ENCODE results near the gene ZNF593. TPM values are rescaled to one million over a fixed set of nuclear protein-coding genes. Genes with fewer than 3 reads are reported as not detected.

Gene ZNF593
- total and polyA plus RNA-seq, 10 of the 15 experiments (the other 5 are each of a cell fraction or from before 2014, with no cell fraction given), result 7.7 to 156 (median 51.0) TPM

DNA sequence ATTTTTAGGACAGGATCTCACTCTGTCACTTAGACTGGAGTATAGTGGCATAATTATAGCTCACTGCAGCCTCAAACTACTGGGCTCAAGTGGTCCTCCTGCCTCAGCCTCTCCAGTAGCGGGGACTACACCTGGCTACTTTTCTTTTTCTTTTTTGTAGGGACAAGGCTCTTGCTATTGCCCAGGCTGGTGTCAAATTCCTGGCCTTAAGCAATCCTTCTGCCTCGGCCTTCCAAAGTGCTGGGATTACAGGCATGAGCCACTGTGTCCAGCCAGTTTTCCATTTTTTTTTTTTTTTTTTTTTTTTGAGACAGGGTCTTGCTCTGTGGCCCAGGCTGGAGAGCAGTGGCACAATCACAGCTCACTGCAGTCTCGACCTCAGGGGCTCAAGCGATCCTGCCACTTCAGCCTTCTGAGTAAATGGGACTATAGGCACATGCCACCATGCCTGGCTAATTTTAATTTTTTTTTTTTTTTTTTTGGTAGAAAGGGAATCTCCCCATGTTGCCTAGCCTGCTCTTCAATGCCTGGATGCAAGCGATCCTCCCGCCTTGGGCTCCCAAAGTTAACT lies 43.7 kb downstream of the ZNF593 start (continued):
- TF ChIP-seq, protein P1, sequence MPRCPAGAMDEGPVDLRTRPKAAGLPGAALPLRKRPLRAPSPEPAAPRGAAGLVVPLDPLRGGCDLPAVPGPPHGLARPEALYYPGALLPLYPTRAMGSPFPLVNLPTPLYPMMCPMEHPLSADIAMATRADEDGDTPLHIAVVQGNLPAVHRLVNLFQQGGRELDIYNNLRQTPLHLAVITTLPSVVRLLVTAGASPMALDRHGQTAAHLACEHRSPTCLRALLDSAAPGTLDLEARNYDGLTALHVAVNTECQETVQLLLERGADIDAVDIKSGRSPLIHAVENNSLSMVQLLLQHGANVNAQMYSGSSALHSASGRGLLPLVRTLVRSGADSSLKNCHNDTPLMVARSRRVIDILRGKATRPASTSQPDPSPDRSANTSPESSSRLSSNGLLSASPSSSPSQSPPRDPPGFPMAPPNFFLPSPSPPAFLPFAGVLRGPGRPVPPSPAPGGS (IDR thresholded peaks at IDR 0.05; ENCODE audit: borderline replicate concordance, insufficient read depth, low read depth, low read length, poor library complexity, severe bottlenecking), result no peak
- no peak for TF ChIP-seq MLLT1 (IDR thresholded peaks at IDR 0.05)

DNA sequence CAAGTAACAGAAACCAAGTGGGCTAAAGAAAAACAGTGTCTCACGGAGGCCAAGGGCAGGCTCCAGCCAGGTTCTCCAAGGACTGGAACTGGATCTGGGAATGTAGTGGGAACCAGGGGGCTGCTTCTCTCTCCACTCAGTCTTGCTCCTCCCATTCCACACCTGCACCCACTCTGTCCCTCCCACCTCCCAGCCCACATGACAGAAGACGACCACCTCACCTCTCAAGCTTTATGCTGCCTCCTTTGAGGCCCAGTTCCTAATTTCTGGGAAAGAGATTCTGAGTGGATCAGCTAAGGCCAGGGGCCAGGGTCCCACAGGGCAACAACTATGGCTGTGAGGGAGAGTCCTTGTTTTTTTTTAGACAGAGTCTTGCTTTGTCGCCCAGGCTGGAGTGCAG lies 45.5 kb downstream of the ZNF593 start:
- FAIRE-seq, result no peak
- no peak for ATAC-seq
- H3K27ac ChIP-seq (ENCODE audit: control insufficient read depth, insufficient read depth), result no peak overlapping the region
- no peak for TF ChIP-seq BHLHE40 (IDR thresholded peaks at IDR 0.05; ENCODE audit: borderline replicate concordance in 1 of 2, low read depth in 2 of 2, low read length in 1 of 2)
- no peak for TF ChIP-seq SIX5 (IDR thresholded peaks at IDR 0.05; ENCODE audit: low read depth, low read length, severe bottlenecking)
- no peak for TF ChIP-seq RBBP5 (conservative IDR thresholded peaks at IDR 0.05)
- TF ChIP-seq, protein P2, sequence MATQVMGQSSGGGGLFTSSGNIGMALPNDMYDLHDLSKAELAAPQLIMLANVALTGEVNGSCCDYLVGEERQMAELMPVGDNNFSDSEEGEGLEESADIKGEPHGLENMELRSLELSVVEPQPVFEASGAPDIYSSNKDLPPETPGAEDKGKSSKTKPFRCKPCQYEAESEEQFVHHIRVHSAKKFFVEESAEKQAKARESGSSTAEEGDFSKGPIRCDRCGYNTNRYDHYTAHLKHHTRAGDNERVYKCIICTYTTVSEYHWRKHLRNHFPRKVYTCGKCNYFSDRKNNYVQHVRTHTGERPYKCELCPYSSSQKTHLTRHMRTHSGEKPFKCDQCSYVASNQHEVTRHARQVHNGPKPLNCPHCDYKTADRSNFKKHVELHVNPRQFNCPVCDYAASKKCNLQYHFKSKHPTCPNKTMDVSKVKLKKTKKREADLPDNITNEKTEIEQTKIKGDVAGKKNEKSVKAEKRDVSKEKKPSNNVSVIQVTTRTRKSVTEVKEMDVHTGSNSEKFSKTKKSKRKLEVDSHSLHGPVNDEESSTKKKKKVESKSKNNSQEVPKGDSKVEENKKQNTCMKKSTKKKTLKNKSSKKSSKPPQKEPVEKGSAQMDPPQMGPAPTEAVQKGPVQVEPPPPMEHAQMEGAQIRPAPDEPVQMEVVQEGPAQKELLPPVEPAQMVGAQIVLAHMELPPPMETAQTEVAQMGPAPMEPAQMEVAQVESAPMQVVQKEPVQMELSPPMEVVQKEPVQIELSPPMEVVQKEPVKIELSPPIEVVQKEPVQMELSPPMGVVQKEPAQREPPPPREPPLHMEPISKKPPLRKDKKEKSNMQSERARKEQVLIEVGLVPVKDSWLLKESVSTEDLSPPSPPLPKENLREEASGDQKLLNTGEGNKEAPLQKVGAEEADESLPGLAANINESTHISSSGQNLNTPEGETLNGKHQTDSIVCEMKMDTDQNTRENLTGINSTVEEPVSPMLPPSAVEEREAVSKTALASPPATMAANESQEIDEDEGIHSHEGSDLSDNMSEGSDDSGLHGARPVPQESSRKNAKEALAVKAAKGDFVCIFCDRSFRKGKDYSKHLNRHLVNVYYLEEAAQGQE (IDR thresholded peaks at IDR 0.05; ENCODE audit: low read depth, low read length), result no peak
- TF ChIP-seq ZNF622 (IDR thresholded peaks at IDR 0.05), result no peak
- no peak for TF ChIP-seq SKIL (IDR thresholded peaks at IDR 0.05; ENCODE audit: low read depth, poor library complexity, severe bottlenecking)
- TF ChIP-seq EZH2 (IDR thresholded peaks at IDR 0.05; ENCODE audit: borderline replicate concordance, control insufficient read depth, low read depth, low read length), result no peak

More for the DNA sequence above, 45.5 kb downstream of the ZNF593 start:
- Histone ChIP-seq H3K9me3 (replicated peaks; ENCODE audit: control insufficient read depth, insufficient read depth, low read length) (no peaks in the 10 kb centered on the region), H3K36me3 (ENCODE audit: control insufficient read depth in 2 of 2, insufficient read depth in 2 of 2, low read length in 1 of 2) (no peaks in the 10 kb centered on the region), H3K79me2 (ENCODE audit: control insufficient read depth, insufficient read depth, low read length) (no peaks in the 10 kb centered on the region), H2AFZ (ENCODE audit: control insufficient read depth, low read depth, low read length) (no peak overlapping the region), H4K20me1 (ENCODE audit: control insufficient read depth, insufficient read depth) (no peaks in the 10 kb centered on the region), H3K4me1 (ENCODE audit: control insufficient read depth, insufficient read depth, low read length) (no peaks in the 10 kb centered on the region), H3K4me2 (ENCODE audit: control insufficient read depth, insufficient read depth) (no peak overlapping the region), H3K27me3 (replicated peaks in 1 of 2; ENCODE audit: control insufficient read depth in 2 of 2, insufficient read depth in 2 of 2, low read length in 1 of 2) (no peaks in the 10 kb centered on the region; a peak in 1 of 4 replicates), H3K4me3 (no peak overlapping the region), H3K9ac (ENCODE audit: control insufficient read depth, insufficient read depth, low read length) (no peak overlapping the region)
- intact Hi-C loops (cut with micrococcal nuclease; ENCODE audit: unreplicated experiment) (no loop called here), in situ Hi-C loops (cut with MboI) (no loop called here)
- ChIA-PET RAD21 (ENCODE audit: unreplicated experiment) (no interaction called here), SMC1A (ENCODE audit: uncharacterized antibody, unreplicated experiment) (no interaction called here), POLR2A (interaction anchor here (0.6 kb wide), 1 partner anchor 47 kb away, joined by 3 read pairs; no protein-coding TSS in a partner anchor), CTCF (interaction anchor here (0.5 kb wide), 1 partner anchor 274 kb away, joined by 4 read pairs; no protein-coding TSS in a partner anchor)
- BruUV-seq (replicated peaks), result no TSS peak
- no peak for DNase-seq (ENCODE audit: low read depth, low spot score)
- WGBS (ENCODE audit: insufficient coverage, insufficient replicate concordance, low lambda C conversion rate, missing lambda C conversion rate), result 55% methylated on average over 3 of the region's 3 CpGs
